ENCODE measurements around the gene EDN2.

EDN2 gene

DNA sequence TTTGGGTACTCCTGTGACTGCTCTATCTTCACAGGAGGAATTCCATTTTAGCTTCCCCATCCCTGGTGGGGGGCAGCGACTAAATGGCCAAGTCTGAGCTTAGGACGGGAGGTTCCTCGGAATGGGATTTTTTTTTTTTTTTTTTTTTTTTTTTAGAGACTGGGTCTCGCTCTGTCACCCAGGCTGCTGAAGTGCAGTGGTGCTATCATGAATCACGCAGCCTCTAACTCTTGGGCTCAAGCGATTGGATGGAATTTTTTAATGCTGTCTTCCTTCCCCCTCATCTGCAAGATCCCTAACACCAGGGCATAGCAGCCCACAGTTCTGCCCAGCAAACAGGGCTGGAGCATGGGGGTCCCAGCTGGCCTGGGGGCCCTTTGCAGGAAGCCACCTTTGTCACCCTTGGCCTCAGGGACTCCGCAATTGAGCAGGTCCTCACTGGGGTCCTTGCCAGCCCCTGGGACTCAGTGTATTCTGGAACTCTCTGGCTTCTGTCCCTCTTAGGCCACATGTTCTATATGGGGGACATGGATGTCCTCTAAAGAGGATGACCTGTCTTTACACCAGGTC lies 13.1 kb upstream of the EDN2 start:
- no peak for DNase-seq

DNA sequence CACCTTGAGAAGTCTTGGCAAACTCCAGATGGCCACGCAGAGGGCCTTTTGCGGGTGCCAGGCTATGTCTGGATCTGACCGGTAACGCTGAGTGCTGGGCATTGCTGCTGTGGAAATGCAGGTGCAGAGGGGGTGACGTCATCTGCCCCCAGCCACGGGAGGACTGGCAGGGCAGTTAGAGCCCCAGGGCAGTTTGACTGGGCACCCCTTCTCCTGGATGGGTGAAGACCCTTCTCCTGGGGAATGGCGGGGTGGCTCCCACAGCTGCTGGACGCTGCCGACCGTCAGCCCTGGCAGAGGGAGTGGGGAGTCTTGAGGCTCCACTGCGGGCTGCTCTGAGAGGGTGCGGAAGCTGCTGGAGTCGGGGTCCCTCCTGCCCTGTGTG lies 12.6 kb upstream of the EDN2 start:
- DNase-seq: no peak

DNA sequence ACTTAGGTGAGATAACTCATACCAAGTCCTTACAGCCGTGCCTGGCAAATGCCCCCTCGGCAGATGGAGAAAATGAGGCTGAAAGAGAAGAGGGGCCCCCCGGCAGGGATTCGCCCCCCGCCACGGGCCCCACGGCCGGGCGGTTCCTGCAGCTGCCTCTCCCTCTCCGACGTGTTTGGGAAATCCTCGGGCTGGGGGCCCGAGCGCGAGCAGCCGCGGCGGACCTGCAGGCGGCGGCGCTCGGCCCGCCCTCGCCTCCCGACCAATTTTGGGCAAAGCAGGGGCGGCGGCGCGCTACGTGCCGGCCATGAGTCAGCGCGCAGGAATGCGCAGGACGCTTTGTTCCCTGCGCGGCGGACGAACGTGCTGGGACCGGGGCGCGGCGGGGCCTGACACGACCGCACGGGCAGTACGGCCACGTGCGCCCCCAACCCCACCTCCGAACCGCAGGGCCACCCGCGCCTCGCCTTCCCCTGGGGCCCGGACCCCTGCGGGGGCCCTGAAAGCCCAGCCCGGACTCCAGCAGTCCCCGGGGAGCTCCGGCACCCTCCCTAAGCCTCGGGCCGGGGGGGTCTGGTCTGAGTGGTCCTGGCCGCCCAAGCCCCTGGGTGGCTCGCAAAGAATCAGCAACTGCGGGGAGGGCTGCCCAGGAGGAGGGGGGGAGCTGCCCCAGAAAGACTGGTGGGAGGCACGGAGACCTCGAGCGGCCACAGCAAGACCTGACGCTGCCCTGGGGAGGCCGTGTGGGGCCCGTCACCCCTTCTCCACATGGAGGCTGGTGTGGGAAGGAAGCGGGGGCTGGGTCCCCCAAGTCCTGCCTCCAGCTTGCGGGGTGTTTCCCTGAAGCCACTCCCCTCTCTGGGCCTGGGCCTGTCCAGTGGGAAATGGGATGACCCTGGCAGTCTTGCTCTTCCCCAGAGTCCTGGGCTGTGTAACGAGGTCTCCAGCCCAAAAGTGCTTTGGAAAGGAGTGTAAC lies 11.9 kb upstream of the EDN2 start:
- no peak for DNase-seq

DNA sequence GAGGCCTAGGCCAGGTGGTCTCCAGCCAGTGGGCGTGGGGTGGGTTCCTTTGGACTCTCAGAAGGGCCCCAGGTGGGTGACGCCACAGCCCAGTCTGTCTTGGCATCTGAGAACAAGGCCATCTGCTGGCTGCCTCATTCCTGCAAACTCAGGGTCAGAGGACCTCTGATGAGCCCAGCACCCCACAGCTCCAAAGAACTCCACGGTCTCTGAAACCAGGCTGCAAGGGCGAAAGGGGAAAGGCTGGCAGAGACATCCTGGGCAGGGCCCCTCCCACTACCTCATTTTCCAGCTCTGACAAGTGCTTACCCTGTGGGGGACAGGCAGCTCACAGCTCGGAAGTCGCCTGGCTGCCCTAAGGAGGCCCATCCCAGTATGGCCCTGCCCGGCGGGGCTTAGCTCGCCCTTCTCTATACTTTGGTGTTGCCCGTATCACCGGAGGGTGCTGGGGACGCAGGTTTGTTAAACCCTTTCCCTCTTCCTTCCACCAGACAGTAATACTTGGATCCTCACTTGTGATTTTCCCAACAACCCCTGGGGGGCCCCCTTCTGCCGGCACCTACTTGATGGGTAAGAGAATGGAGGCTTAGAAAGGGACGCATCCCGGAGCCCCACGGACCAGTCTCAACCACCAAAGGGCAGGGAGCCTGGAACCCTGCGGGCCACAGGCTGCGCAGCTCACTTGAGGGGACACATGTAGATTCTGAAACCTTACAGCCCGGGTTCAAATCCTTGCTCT lies 10.9 kb upstream of the EDN2 start:
- DNase-seq: no peak

DNA sequence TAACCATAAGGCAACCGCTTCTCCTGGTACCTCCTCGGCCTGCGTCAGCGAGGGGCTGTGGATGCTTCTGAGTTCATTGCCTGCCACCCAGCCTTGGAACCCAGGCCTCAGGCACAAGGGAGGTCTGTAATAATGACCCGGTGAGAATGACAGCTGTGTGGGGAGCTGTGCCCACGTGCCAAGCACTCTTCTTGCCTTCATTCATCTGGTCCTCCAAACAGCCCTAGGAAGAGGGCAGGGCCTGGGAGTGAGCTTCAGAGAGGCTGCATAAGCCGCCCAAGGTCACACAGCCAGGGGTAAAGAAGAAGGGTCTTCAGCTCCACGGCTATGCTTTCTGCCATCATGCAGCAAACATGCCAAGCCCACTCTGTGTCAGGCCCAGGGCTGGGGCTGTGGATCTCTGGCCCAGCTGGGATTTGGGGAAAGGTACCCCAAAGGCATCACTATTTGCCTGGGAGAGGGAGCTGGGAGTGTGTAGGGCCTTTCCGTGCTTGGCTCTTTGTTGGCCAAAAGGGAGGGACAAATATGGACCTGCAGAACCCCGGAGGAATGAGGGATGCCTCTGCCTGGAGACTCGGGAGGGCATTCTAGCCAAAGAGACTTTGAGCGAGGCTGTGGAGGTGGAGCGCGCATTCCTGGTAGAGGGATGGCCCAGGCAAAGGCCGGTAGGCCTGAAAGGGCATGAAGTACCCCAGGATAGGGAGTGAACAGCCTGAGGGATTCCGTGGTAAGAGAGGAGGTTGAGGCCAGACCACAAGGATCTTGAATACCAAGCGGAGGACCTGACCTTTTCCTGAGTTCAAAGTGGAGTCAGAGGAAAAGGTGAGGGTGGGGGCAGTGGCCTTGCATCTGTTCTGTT lies 10.1 kb upstream of the EDN2 start:
- DNase-seq: no peak

DNA sequence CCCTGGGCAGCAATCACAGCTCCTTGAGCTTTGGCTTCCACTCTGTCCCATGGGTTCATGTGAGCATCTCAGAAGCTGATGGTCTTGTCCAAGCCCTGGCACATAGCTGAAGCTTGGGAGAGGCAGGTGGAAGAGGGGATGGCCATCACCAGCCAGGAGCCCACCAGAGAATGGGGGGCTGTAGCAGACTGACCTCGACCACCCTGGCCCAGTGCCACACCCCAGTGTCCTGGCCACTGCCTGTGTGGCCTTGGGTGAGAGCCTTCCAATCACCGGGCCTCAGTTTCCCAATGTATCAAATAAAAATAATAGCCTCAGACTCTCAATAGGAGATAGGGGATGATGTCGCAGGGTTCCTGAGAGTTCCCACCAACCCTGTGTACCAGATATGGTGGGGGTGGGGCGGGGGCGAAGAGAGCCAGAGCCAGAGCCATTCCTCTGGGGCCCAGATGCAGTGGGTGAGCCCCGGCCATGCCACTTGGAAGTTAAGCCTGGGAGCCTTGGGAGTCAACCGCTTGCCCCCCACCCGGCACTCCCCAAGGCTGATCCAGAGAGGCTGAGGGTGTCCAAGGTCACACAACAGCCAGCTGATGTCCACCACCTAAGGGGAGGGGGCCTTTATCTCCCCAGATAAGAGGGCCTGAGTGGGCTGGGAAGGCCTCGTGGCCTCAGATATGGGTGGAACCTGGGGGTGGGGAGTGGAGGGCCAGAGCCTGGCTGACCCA lies 9.3 kb upstream of the EDN2 start:
- DNase-seq: no peak

DNA sequence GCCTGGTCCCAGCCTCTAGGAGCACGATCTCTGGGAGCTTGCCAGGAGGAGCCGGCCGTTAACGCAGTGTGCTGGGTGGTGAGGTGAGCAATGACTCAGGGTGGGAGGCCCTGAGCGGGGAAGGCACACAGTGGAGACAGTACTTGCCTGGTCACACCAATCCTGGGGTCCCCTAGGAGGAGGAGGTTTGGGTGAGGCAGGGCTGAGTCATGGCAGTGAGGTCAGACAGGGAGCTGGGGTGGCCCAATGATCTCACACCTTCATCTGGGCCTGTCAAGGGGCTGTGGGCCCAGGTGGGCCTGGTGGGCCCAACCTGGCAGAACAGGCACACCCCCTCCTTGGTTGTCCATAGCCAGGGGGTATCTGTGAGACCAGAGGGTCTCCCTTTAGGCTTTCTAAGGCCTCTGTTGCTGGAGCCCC lies 8.6 kb upstream of the EDN2 start:
- no peak for DNase-seq

DNA sequence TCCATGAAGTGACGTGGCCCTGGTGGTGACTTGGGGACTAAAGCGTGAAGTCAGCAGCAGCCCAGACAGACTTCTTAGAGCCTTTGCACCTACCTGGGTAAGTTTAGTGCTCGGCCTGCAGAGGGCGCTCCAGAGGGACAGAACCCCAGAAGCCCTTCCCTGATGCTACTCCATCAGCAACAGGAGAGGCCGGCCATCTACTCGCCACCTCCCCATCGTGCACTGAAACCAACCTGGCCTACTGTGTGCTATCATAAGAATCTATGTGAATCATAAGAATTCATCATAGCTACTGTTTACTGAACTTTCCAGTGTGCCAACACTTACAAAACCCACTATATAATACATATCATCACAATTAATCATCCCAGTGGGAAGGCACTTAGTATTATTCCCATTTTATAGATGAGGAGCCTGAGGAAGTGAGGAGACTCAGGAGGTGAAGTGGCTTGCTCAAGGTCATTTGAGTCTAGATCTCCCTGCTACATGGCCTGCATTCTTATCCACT lies 7.9 kb upstream of the EDN2 start:
- no peak for DNase-seq

DNA sequence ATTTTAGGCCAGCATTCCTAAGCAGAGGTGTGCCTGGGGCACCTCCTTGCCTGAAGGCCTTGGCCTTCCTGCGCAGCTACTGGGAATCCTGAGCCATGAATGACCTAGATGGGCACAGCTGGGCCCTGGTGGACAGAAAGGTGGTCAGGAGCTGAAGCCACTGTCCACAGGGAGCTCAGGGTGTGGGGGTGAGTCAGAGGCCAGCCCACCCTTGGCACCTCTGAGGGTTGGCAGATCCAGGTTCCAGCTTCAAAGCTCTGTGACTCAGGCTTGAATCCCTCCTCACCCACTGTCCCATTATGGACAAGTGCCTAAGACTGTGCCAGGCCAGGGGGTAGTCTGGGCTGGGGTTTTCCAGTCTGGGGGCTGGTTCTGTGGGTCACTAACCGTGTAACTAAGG lies 6.4 kb upstream of the EDN2 start:
- no peak for DNase-seq

DNA sequence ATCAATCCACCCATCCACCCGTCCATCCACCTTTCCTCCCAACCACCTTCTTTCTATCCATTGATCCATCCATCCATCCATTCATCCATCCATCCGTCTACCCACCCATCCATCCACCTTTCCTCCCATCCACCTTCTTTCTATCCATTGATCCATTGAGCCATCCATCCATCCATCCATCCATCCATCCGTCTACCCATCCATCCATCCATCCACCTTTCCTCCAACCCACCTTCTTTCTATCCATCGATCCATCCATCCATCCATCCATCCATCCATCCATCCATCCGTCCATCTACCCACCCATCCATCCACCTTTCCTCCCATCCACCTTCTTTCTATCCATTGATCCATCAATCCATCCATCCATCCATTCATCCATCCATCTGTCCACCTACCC lies 5.1 kb upstream of the EDN2 start:
- DNase-seq: no peak

DNA sequence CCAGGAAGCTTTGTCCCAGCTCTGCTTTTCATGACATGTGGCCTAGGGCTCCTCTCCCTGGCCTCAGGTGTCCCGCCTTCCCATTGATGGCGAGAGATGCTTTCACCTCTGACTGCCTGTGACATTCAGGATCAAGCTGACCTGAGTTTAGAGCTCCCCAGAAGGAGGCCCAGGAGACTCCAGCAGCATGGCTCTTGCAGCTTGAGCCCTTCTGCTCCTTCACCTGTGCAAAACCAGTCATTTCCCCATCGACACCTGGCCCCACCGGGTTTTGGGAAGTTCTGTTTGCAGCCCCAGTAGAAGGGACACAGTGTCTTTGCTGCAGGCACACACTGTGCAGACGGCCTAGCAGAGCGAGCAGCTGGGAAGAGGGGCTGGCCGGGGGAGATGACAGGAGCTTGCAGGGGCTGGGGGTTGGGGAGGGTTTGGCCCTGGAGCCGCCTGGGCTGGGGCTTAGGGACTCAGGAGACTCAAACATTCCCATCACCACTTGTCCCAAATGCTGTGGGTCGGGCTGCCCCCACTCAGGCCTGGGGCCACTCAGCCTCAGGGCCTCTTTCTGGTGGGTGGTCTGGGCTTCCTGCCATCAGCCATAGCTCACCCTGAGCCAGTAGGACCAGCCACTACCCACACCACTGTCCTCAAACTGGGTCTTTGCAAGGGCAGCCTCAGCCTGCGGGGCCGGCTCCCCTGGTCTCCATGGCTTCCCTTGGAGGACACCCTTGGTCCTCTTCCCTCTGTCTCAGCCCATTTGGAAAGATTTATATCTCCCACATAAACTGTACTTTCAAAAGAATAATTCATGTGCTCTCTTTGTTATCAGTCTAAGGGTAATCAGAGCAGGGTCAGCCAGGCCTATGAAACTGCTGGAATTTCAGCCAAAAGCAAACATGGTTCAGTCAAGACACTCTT lies 3.8 kb upstream of the EDN2 start:
- no peak for DNase-seq

DNA sequence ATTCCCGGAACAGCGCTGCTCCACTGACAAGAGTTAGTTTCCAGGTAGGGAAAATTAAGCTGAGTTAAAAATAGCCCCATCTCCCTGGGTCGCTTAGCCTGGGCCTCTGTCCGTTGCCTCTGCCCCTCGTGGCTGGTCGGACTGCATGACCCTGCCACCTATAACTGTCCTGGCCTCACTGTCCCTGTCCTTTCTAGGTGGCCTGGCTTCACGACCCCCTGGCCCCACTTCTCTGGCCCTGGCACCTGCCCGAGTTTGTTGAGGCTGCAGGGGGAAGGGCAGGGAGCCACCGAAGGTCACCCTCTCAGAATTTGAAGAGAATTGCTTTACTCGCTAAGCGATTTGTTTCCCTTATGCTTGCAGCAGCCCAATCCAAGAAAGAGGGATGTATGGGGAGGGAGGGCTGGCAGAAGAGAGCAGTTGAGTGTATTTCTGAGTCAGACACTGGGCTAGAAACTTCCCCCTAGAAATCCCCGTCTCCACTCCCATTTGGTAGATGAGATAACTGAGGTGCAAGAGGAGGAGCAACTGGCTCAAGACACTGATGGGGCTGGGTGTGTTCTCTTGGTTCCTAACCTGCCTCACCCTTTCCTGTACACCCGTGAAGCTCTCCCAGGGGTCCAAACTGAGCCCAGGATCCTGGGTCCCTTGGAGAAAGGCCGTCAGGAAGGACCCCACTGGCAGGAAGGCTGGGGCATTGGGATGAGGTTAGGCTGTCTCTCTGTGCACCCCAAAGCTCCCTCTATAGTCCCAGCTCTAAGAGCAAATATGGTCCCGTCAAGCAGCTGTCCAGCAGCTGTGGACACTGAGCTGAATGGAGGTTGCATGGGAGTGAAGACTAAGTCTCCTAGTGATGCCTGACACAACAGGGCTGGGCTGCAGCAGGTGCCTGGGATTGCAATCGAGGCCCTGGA lies 2.9 kb upstream of the EDN2 start:
- DNase-seq: no peak

DNA sequence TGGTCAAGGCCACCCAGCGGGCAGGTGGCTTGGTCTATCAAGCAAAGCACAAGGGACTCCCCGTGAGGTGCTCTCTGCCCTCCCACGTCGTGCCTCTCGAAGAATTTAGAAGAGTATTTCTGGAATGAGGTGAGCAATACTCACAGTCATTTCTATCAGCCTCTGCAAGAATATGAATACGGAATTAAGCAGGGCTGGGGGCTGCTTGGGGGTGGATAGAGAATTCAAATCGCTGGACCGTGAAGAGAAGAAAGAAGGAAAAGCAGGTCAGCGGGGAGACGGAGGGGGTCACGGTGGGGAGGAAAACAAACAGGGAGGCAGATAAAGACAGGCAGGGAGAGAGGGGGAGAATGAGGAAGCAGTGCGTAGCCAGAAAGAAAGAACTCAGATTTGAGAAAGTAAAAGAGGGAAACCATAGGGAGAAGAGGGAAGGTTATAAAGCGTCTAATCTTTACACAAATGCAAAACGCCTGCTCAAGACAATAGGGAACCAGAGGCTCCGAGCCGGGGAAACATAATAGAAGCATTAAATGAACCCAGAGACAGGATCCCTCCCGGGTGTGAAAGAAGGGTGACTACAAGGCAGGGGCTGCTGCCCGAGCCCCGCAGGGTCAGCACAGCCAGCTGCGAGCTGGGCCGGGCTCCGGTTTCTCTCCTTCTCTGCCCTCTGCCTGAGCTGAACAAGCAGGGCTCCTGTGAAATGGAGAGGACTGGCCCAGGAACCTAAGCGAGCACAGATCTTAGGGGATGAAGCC lies 2.1 kb upstream of the EDN2 start:
- no peak for DNase-seq

DNA sequence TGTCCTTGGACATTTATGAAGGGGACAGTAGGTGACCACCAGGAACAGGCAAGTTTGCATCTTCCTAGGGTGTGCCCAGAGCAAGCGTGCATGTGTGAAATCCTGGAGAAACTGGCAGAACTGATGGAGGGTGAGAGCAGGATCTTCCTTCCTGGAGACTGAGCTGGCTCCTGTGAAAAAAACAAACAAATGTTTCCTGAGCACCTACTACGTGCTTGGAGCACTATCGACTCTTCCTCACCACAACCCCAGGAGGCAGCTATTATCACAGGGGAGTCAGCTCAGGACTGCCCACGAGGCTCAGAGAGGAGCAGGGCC lies 1.5 kb upstream of the EDN2 start:
- DNase-seq: no peak

DNA sequence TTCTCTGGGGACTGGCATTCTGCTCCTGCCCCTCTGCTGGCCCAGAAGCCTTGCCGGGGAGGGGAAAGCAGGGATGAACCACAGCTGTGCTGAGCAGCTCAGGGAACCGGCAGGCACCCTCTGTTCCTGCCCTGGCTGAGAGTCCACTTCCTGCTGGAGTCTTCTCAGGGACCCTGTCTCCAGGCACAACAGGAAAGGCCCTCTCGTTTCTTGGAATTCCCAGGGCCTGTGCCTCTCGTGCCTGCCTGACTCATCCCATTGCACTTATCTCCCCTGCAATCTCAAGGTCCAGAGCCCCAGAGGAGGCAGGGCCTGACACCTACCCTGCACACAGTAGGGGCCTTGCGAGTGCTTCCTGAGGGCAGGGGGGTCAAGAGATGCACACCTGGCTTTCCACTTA lies 1.1 kb upstream of the EDN2 start:
- no peak for DNase-seq

DNA sequence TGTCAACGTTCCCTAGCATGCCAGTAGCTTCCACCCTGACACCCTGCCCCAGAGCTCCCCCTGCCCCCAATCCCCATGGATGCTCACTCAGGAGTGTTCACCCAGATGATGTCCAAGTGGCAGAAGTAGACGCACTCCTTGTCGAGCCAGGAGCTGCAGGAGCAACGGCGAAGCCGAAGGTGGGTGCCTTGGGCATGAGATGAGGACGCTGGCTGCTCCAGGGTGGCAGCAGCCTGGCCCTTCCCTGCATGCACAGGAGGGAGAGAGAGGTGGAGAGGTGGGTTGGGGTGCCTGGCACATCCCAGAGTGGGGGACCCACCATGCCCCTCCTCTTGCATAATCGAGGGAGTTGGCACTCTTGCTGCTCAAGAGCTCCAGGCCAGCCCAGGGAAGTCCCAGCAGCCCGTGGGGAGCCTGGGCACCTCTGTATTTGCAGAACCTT lies 502 bp downstream of the EDN2 start:
- DNase-seq: no peak

DNA sequence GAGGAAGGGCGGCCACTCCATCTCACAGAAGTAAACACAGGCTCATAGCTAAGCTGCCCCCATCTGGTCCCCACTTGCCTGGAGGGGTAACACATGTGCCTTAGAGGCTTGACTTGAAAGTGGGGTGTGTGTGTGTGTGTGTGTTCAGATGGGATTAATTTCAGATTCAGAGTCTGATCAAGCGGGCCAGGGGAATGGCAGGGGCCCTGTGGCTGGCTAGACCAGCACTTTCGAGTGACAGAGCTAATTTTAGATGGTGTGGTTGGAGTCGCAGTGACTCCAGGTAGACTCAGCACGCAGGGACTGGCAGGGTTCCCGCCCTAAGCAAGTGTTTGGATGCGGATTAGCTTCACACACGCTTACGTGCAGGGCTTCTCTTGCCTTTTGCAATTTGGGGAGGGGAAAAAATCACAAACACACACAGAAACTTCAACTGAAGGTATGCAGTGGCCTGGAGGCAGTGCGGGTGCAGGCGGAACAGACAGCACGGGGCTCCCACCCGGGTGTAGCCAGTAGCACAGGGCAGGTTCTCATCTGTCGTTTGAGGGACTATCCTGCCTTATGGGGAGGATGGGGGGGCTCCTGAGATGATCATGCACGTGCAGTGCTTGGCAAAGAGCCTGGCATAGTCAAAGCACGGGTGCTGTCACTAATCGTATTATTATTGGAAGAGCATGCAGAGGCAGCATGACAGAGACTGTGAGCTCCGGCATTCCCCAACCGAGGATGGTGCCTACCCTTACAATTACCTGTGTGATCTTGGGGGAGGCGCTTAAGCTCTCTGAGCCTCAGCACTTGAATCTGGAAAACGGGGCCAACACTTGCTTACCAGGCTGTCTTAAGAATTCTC lies 1.3 kb downstream of the EDN2 start:
- DNase-seq: no peak
